Activated naive CD8-positive, alpha-beta T cell treated with anti-CD3 and anti-CD28 coated beads, Interleukin-2, amount 10 ng/mL, durations not matched to agents 7 days and 5 days (primary cell): ENCODE measurements around the gene IFNL3. TPM values are rescaled to one million over a fixed set of nuclear protein-coding genes. Genes with fewer than 3 reads are reported as not detected.
"Not testable (repeated sequence)": the region's sequence is repeated elsewhere in the genome, so short reads cannot be mapped to it uniquely, and the experiment has no call there.

ENCODE experiments used
- ATAC-seq: fragments of 150-1000 bp; cut with Tn5 transposase; one replicate; pipeline ENCODE4 v1.10.0; 2021; ENCODE audit warnings: low read depth, moderate library complexity
- POLR2A ChIA-PET: fragments of 350-600 bp; sonication (Branson Sonifier 250); formaldehyde crosslinking; loops from one replicate; lab custom pipeline; 2021; ENCODE audit warnings: antibody characterized with exemption; lab: Charles Lee
- DNase-seq: peaks from one replicate; pipeline ENCODE4 v3.0.0; 2021
- H3K27ac Mint-ChIP-seq: one replicate; pipeline ENCODE4 v1.8.0; 2022; ENCODE audit warnings: mild to moderate bottlenecking, mixed read lengths
- H3K27me3 Mint-ChIP-seq: one replicate; pipeline ENCODE4 v1.8.0; 2022; ENCODE audit warnings: mild to moderate bottlenecking, moderate library complexity, mixed read lengths
- H3K36me3 Mint-ChIP-seq: one replicate; pipeline ENCODE4 v1.8.0; 2021; ENCODE audit warnings: mild to moderate bottlenecking, mixed read lengths
- H3K4me1 Mint-ChIP-seq: one replicate; pipeline ENCODE4 v1.8.0; 2021; ENCODE audit warnings: mixed read lengths
- H3K4me3 Mint-ChIP-seq: one replicate; pipeline ENCODE4 v1.8.0; 2022; ENCODE audit warnings: mild to moderate bottlenecking, moderate library complexity, mixed read lengths
- H3K9me3 Mint-ChIP-seq: one replicate; pipeline ENCODE4 v1.8.0; 2021; ENCODE audit warnings: mixed read lengths
- total RNA-seq, 2 experiments: library from RNA; stranded (reverse); gene quantifications; one replicate each; pipeline ENCODE4 v1.2.3, GENCODE V29; 2021

IFNL3 gene
- total RNA-seq, 2 experiments from 2014 or later = not detected

DNA sequence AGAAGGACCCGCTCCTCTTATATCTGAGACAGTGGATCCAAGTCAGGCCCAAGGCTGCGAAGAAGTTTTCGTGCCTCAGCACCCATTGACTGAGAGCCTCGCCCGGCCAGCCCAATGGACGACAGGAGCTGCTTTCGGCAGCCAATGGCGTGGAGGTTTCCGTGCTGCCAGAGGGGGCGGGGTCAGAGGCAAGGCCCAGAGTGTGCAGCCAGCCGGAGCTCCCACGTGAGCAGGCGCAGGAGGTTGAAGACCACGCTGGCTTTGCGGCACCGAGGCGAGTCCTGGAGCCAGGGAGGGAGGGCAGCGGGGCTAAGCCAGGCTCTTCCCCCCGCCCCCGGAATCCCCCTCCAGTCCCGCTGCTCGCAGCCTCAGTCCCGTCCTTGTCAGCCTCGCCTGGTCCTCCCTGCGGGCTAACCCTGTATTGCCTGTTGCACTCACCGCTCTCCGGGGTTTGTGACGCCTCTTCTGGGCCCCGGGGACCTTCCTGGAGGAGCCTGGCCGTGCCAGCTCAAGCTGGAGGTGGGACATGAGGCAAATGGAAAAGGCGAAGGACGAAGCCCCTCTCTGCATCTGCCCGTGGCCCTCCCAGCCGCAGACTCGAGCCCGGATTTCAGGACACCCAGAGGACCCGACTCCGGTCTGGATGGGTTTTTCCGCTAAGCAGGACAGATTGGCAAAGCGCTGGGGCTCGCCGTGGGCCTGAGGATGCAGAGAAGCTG lies 2.3 kb upstream of the IFNL3 start:
- Mint-ChIP-seq H3K27me3 (peaks cover 8% of the 10 kb centered on the region), H3K4me3 (peak overlapping the region; percentile 22), H3K27ac (no peak overlapping the region), H3K4me1 (peaks cover 2% of the 10 kb centered on the region), H3K36me3 (no peaks in the 10 kb centered on the region), H3K9me3 (no peaks in the 10 kb centered on the region)
- DNase-seq (peak; percentile 39), ATAC-seq (peak; percentile 52)
- POLR2A ChIA-PET = no interaction called here

DNA sequence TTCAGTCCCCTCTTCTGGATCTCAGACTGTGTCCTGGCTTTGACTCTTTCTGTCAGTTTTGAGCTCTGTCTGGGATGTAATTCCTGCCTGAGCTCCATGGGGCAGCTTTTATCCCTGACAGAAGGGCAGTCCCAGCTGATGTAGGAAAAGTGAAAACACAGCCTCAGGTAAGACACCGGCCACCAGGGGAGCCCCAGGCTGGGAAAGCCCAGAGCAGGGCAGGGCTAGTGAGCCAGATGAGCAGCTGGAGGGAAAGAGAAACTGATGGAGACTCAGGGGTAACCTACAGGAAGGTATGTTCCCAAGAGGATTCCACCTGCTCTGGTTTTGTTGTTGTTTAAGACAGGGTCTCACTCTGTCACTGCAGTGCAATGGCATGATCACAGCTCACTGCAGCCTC lies 360 bp upstream of the IFNL3 start:
- peak; percentile 70 for ATAC-seq
- POLR2A ChIA-PET, H3K4me3 Mint-ChIP-seq, H3K9me3 Mint-ChIP-seq, H3K27ac Mint-ChIP-seq, H3K36me3 Mint-ChIP-seq, H3K27me3 Mint-ChIP-seq, H3K4me1 Mint-ChIP-seq, DNase-seq: not testable (repeated sequence)

DNA sequence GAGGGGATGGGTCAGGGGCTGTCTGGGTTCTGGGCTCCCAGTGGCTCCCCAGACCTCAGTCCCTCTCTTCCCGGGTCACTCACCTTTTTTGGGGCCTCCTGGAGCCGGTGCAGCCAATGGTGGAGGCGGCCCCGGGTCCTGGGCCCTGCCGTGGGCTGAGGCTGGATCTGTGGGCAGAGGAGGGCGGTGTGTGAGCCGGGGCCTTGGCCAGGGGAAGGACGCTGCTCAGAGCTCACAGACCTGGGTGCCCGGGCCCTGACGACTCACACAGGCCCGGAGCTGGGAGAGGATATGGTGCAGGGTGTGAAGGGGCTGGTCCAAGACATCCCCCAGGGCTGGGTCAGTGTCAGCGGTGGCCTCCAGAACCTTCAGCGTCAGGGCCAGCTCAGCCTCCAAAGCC lies 1.1 kb downstream of the IFNL3 start:
- ATAC-seq, H3K4me1 Mint-ChIP-seq, H3K27ac Mint-ChIP-seq, H3K36me3 Mint-ChIP-seq, POLR2A ChIA-PET, H3K27me3 Mint-ChIP-seq, DNase-seq, H3K4me3 Mint-ChIP-seq, H3K9me3 Mint-ChIP-seq: not testable (repeated sequence)

DNA sequence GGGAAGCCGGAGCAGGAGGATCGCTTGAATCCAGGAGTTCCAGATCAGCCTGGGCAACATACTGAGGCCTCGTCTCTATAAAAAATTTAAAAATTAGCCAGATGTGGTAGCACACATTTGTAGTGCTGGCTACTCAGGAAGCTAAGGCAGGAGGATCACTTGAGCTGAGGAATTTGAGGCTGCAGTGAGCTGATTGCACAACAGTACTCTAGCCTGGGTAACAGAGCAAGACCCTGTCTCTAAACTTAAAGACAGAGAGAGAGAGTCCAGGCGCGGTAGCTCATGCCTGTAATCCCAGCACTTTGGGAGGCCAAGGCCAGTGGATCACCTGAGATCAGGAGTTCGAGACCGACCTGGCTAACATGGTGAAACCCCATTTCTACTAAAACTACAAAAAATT lies 4.4 kb downstream of the IFNL3 start:
- Mint-ChIP-seq H3K4me3 (no peak overlapping the region), H3K36me3 (peaks cover 2% of the 10 kb centered on the region), H3K9me3 (no peaks in the 10 kb centered on the region), H3K4me1 (peaks cover 26% of the 10 kb centered on the region), H3K27ac (no peak overlapping the region), H3K27me3 (no peaks in the 10 kb centered on the region)
- DNase-seq = no peak
- ATAC-seq = no peak
- POLR2A ChIA-PET = interaction anchor here (0.6 kb wide), 1 partner anchor 699 kb away, joined by 3 read pairs; no protein-coding TSS in a partner anchor

DNA sequence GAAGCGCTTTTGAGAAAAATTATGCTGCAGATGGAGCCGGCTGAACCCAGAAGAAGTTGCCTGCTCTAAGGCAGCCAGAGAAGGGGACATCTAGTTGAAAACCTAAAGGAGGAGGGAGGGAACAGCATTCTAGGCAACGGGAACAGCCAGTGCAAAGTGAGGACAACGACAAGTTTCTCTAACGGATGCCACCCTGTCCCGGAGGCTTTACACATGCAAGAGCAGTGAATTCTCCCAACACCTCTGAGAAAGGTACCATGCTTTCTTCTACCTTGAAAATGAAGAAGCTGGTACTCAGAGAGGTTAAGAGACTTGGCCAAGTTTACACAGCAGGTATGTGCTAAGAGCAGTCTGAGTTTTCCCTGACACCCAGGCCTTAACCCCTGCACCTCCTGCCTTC lies 5.9 kb downstream of the IFNL3 start:
- H3K27me3 Mint-ChIP-seq = no peaks in the 10 kb centered on the region
- H3K4me3 Mint-ChIP-seq = no peak overlapping the region
- H3K36me3 Mint-ChIP-seq = peaks cover 2% of the 10 kb centered on the region
- ATAC-seq (no peak), DNase-seq (no peak)
- H3K9me3 Mint-ChIP-seq = no peaks in the 10 kb centered on the region
- H3K4me1 Mint-ChIP-seq = peaks cover 27% of the 10 kb centered on the region
- H3K27ac Mint-ChIP-seq = no peak overlapping the region
- POLR2A ChIA-PET = interaction anchor here (0.7 kb wide), 1 partner anchor 844 kb away, joined by 3 read pairs; no protein-coding TSS in a partner anchor

DNA sequence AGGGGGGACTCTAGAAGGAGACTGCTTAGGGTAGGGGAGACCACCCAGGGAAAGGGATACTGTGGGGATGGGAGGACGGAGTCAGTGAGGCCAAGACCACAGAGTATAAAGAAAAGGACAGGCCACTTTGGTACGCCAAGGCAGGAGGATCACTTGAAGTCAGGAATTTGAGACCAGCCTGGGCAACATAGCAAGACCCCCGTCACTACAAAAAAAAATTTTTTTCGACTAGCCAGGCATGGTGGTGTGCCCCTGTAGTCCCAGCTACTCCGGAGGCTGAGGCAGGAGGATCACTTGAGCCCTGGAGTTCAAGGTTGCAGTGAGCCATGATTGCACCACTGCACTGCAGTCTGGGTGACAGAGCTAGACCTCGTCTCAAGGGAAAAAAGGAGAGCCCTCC lies 6.6 kb downstream of the IFNL3 start:
- Mint-ChIP-seq H3K27ac (peak overlapping the region; percentile 85), H3K4me1 (peaks cover 27% of the 10 kb centered on the region), H3K9me3 (no peaks in the 10 kb centered on the region), H3K4me3 (peak overlapping the region; percentile 79), H3K36me3 (peaks cover 2% of the 10 kb centered on the region), H3K27me3 (no peaks in the 10 kb centered on the region)
- DNase-seq (no peak), ATAC-seq (no peak)
- POLR2A ChIA-PET = interaction anchor here (1.0 to 2.1 kb wide), 4 partner anchors 97 to 207 kb away, joined by 3 to 14 read pairs (median 6); partner anchors contain the start of genes GMFG, SAMD4B and SUPT5H

DNA sequence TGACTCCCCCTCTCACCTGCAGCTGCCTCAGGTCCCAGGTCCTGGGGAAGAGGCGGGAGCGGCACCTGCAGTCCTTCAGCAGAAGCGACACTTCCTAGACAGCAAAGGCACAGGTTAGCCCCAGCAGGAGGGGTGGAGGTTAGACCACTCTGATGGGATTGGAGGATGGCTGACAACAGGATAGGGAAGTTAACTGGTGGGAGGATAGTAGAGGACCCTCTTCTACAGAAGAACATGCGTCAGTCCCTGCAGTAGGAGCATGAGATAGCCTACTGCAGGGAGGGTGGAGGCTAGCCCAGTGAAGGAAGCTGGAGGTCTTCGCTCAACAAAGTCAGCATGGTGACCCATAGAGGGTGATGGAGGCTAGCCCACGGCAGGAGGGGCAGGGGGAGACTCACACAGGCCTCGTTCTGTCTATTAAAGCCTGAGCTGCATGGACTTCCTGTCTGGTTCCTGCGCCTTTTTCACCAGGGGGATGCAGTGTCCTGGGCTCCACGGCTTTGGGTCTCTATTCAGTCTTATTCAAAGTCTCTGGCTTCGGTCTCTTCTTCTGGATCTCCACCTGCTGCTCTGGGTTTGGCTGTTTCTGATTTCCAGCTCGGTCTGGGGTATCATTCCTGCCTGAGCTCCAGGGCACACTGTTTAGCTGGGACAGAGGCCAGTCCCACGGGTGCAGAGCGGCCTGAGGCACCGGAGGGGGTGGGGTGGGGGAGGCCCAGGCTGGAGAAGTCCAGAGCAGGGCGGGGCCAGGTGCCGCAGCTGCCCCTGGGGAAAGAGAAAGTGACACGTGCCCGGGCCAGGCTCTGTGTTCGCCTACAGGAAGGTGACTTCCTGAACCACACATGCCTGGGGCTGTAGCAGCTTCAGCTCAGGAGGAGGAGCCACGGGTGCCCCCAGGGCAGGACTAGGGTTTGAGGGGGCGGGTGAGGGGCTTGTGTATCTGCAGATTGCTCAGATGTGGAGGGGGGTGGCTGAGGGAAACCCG lies 7.3 kb downstream of the IFNL3 start:
- peaks cover 27% of the 10 kb centered on the region for H3K4me1 Mint-ChIP-seq
- ATAC-seq (peak; percentile 62), DNase-seq (peak; percentile 59)
- peak overlapping the region; percentile 85 for H3K27ac Mint-ChIP-seq
- no peaks in the 10 kb centered on the region for H3K27me3 Mint-ChIP-seq
- H3K36me3 Mint-ChIP-seq = peaks cover 2% of the 10 kb centered on the region
- peak overlapping the region; percentile 79 for H3K4me3 Mint-ChIP-seq
- POLR2A ChIA-PET = interaction anchor here (1.0 to 2.1 kb wide), 5 partner anchors 98 to 207 kb away, joined by 3 to 14 read pairs (median 5); partner anchors contain the start of genes GMFG, RPS16, SAMD4B and SUPT5H
- no peaks in the 10 kb centered on the region for H3K9me3 Mint-ChIP-seq

DNA sequence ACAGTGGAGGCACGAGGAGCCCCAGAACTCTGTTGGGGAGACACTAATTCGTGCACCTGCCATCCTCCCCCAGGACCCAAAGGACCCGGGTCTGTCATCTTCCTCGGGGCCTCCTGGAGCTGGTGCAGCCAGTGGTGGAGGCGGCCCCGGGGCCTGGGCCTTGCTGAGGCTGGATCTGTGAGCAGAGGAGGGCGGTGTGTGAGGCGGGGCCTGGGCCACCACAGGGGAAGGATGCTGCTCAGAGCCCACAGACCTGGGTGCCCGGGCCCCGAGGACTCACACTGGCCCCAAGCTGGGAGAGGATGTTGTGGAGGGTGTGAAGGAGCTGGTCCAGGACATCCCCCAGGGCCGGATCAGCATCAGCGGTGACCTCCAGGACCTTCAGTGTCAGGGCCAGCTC lies 8.3 kb downstream of the IFNL3 start:
- Mint-ChIP-seq H3K4me1 (peaks cover 27% of the 10 kb centered on the region), H3K9me3 (no peaks in the 10 kb centered on the region), H3K36me3 (peaks cover 2% of the 10 kb centered on the region), H3K27me3 (no peaks in the 10 kb centered on the region), H3K4me3 (peak overlapping the region; percentile 79), H3K27ac (peak overlapping the region; percentile 85)
- peak; percentile 72 for DNase-seq
- POLR2A ChIA-PET = interaction anchor here (0.6 to 2.1 kb wide), 3 partner anchors 19 to 208 kb away, joined by 3 to 14 read pairs (median 8); partner anchors contain the start of genes SAMD4B and SUPT5H
- ATAC-seq = peak; percentile 98

DNA sequence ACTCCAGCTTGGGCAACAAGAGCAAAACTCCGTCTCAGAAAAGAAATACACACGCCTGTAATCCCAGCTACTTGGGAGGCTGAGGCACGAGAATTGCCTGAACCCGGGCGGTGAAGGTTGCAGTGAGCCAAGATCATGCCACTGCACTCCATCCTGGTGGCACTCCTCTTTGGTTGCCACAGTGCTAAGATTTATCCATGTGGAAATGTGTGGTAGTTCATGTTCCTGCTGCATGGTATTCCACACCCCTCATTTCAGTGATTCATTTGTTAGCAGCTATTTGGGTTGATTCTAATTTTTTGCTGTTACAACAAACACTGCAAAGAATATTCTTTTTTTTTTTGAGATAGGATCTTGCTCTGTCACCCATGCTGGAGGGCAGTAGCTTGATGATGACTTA lies 12.1 kb downstream of the IFNL3 start:
- POLR2A ChIA-PET = no interaction called here
- Mint-ChIP-seq H3K27me3 (no peaks in the 10 kb centered on the region), H3K4me1 (peaks cover 18% of the 10 kb centered on the region), H3K27ac (no peak overlapping the region), H3K4me3 (no peak overlapping the region), H3K36me3 (no peaks in the 10 kb centered on the region), H3K9me3 (no peaks in the 10 kb centered on the region)
- DNase-seq (no peak), ATAC-seq (no peak)

DNA sequence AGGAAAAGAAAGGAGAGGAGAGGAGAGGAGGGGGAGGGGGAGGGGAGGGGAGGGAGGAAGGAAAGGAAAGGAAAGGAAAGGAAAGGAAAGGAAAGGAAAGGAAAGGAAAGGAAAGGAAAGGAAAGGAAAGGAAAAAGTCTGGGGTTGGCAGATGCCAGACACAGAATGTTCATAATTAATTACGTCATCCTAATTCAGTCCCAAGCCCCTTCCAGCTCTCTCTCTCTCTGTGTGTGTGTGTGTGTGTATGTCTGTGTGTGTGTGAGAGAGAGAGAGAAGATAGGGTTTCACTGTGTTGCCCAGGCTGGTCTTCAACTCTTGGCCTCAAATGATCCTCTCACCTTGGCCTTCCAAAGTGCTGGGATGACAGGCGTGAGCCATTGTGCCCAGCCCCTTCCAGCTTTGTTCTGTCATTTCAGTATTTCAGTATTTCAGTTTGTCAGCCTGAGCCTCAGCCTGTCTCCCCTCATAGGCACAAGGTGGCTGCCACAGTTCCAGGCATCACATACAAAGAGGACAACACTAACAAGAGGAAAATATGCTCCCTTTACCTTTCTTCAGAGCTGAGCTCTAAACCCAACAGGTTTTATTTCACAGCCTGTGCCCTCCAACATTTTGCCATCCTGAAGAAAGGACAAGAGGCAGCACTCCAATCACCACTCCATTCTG lies 14.6 kb downstream of the IFNL3 start:
- POLR2A ChIA-PET = no interaction called here
- no peak for DNase-seq
- no peak overlapping the region for H3K4me3 Mint-ChIP-seq
- H3K9me3 Mint-ChIP-seq = no peaks in the 10 kb centered on the region
- no peaks in the 10 kb centered on the region for H3K36me3 Mint-ChIP-seq
- peaks cover 1% of the 10 kb centered on the region for H3K4me1 Mint-ChIP-seq
- peaks cover 10% of the 10 kb centered on the region for H3K27me3 Mint-ChIP-seq
- no peak overlapping the region for H3K27ac Mint-ChIP-seq
- no peak for ATAC-seq

DNA sequence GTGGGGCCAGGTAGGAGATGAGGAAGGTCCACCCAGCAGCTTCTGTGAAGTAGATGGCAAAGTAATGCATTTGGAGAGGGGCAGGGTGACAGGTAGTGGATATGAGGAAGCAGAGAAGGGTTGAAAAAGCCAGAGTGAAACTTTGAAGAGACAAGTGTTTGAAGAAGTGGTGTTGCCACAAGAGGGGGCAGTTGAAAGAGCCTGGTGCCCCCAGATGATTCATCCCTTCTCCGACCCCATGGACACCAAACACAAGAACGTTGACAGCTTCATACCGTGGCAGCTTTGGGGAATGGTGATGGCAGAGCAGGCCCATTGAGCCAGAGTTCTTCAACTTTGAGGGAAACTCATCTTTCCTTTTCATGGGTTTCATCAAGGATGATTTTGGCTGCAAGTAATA lies 19.9 kb downstream of the IFNL3 start:
- POLR2A ChIA-PET = no interaction called here
- no peak overlapping the region for H3K4me3 Mint-ChIP-seq
- H3K9me3 Mint-ChIP-seq = no peaks in the 10 kb centered on the region
- H3K27ac Mint-ChIP-seq = no peak overlapping the region
- peaks cover 6% of the 10 kb centered on the region for H3K4me1 Mint-ChIP-seq
- peaks cover 33% of the 10 kb centered on the region for H3K27me3 Mint-ChIP-seq
- ATAC-seq (no peak), DNase-seq (no peak)
- H3K36me3 Mint-ChIP-seq = no peaks in the 10 kb centered on the region

DNA sequence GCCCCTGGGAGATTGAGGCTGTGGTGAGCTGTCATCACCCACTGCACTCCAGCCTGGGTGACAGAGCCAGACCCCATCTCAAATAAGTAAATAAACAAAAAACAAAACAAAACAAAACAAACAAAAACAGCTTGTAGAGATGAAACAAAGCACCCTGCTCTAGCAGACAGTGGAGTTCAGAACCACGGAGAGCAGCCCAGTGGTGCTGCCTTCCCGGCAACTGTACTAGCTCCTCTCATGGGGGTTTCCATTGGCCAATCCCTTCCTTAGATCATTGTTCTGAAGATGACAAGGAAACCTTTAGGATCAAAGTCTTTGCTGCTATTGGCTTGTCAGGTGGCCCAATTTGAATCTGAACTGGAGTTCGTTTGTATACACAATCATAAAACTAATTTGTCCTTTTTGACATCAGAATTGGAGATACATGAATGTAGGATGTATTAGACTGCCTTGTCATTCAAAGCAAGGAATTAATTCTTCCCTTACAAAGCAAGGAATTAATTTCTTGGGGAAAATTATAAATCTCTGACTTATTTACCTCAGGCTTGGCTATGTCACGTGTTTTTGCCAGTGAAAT lies 21.0 kb downstream of the IFNL3 start:
- no peak for ATAC-seq
- Mint-ChIP-seq H3K27ac (no peak overlapping the region), H3K36me3 (no peaks in the 10 kb centered on the region), H3K27me3 (peaks cover 38% of the 10 kb centered on the region), H3K9me3 (no peaks in the 10 kb centered on the region), H3K4me3 (no peak overlapping the region), H3K4me1 (peaks cover 6% of the 10 kb centered on the region)
- POLR2A ChIA-PET = no interaction called here
- DNase-seq = no peak
